Regular cardiac myocyte (primary cell): Measurements from ENCODE around the gene SYPL1. TPM values are rescaled to one million over a fixed set of nuclear protein-coding genes. Genes with fewer than 3 reads are reported as not detected.

Experiments
- total RNA-seq: library from RNA; depleted of rRNA; stranded (reverse); fragments of >200 nt; gene quantifications from 2 replicates; pipeline ENCODE4 v1.2.3, GENCODE V29; 2014

Gene SYPL1
- total RNA-seq, result 44.7 and 56.7 TPM in 2 replicates

DNA sequence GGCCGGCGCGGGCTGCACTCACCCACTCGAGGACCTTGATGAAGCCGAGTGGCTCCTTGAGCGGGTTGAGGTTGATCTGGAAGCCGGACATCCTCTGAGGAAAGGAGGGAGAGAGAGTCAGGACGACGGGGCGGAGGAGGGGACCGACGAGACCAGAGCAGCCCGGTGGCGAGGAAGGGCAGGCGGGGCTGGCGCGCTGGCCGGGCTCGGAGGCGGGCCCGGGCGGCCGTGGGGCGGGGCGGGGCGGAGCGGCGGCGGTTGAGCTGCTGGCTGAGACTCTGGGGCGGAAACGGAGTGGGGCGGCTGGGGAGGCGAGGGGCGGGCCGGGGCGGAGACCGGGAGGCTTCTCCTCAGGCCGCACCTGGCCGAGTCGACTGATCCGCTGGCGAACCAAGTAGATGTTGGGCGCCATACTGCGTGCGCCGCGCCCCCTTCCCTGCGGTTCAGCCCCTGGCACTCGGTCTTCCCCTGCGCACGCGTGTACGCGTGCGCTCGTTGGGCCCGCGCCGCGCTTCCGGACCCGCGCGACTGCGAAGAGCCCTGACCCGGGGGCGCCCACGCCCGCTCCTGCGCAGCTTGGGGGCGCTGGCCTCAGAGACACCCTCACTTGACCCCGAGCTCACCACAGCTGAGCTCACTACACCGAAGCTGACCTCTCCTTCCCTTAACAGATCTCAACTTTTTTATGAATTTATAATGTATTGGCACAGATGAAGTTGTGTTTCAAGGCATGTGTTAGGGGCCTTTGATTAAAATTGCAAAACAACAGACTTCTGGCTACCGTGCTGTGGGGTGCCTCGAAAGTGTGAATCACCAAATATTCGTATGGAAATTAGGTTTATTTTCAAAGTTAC is at the start of gene SYPL1:
SYPL1 (minus strand) TSS at position 195 of the 854 bp plus-strand sequence; CDS start at position 91, 104 bp downstream.

Other genes starting within 250 kb of the SYPL1 start
- gene ATXN7L1, start 235.7 kb downstream of the SYPL1 start, total RNA-seq, result 3.9 and 4.2 TPM in 2 replicates
- 2.5 and 2.8 TPM in 2 replicates for gene CDHR3, start 149.0 kb downstream of the SYPL1 start, total RNA-seq
- gene NAMPT, start 172.7 kb upstream of the SYPL1 start, total RNA-seq, result 60.6 and 317 TPM in 2 replicates